ENCODE results near the gene C2orf72.
"Not testable (repeated sequence)": the region's sequence is repeated elsewhere in the genome, so short reads cannot be mapped to it uniquely, and the experiment has no call there.

C2orf72 gene

GRCh38 chr2:231037202-231037730, at the start of gene C2orf72:
Gene C2orf72 (plus strand): TSS chr2:231037523. CDS start chr2:231037566, 43 bp downstream.
- H3K27me3 Mint-ChIP-seq: peaks cover 96% of the 10 kb centered on the region
- DNase-seq: no peak
- H3K4me1 Mint-ChIP-seq: peaks cover 9% of the 10 kb centered on the region
- peak within 1 kb of the TSS; percentile 37 to 73 for H3K4me3 Mint-ChIP-seq
- ATAC-seq: peak; percentile 61
- H3K27ac Mint-ChIP-seq: no peak within 1 kb of the TSS
- no peaks in the 10 kb centered on the region for H3K9me3 Mint-ChIP-seq

GRCh38 chr2:230989731-230990130, 47.6 kb upstream of the C2orf72 start:
- no peaks in the 10 kb centered on the region for H3K9me3 Mint-ChIP-seq
- peaks cover 53% of the 10 kb centered on the region for H3K27me3 Mint-ChIP-seq
- H3K27ac Mint-ChIP-seq: no peak overlapping the region
- no peak overlapping the region for H3K4me3 Mint-ChIP-seq
- DNase-seq (no peak), ATAC-seq (no peak)
- peaks cover 39% of the 10 kb centered on the region for H3K4me1 Mint-ChIP-seq

GRCh38 chr2:230990131-230990898, 47.0 kb upstream of the C2orf72 start:
- no peak for ATAC-seq

GRCh38 chr2:230990899-230991150, 46.5 kb upstream of the C2orf72 start:
- no peak for ATAC-seq
- Mint-ChIP-seq H3K27ac (no peak overlapping the region), H3K9me3 (no peaks in the 10 kb centered on the region), H3K27me3 (peaks cover 61% of the 10 kb centered on the region), H3K4me3 (no peak overlapping the region), H3K4me1 (peaks cover 28% of the 10 kb centered on the region)
- DNase-seq: no peak

More at GRCh38 chr2:230990131-230990898, 47.0 kb upstream of the C2orf72 start:
- Mint-ChIP-seq H3K4me1 (peaks cover 33% of the 10 kb centered on the region), H3K27ac (no peak overlapping the region), H3K27me3 (peaks cover 59% of the 10 kb centered on the region), H3K9me3 (no peaks in the 10 kb centered on the region), H3K4me3 (no peak overlapping the region)
- no peak for DNase-seq

GRCh38 chr2:230991598-230991997, 45.7 kb upstream of the C2orf72 start:
- peaks cover 69% of the 10 kb centered on the region for H3K27me3 Mint-ChIP-seq
- peaks cover under 1 to 2% of the 10 kb centered on the region in 2 donors for H3K9me3 Mint-ChIP-seq
- ATAC-seq (no peak), DNase-seq (no peak)
- H3K4me1 Mint-ChIP-seq: peaks cover 21% of the 10 kb centered on the region
- no peak overlapping the region for H3K27ac Mint-ChIP-seq
- H3K4me3 Mint-ChIP-seq: no peak overlapping the region

GRCh38 chr2:230995821-230996220, 41.5 kb upstream of the C2orf72 start, which contains the start of gene SPATA3:
Gene SPATA3 (plus strand): TSS chr2:230996121. CDS start chr2:230996234, 113 bp downstream.
- Mint-ChIP-seq H3K9me3 (peaks cover 7 to 11% of the 10 kb centered on the region in 2 donors), H3K27me3 (peaks cover 80% of the 10 kb centered on the region), H3K4me1 (peaks cover 8% of the 10 kb centered on the region), H3K27ac (no peak within 1 kb of the TSS), H3K4me3 (no peak within 1 kb of the TSS)
- ATAC-seq: no peak
- DNase-seq: no peak

GRCh38 chr2:230996661-230997060, 40.7 kb upstream of the C2orf72 start:
- H3K9me3 Mint-ChIP-seq: peaks cover 7 to 11% of the 10 kb centered on the region in 2 donors
- no peak for DNase-seq
- no peak for ATAC-seq
- H3K4me1 Mint-ChIP-seq: peaks cover 12% of the 10 kb centered on the region
- no peak overlapping the region for H3K4me3 Mint-ChIP-seq
- H3K27ac Mint-ChIP-seq: no peak overlapping the region
- H3K27me3 Mint-ChIP-seq: peaks cover 82% of the 10 kb centered on the region

GRCh38 chr2:230998882-230999281, 38.4 kb upstream of the C2orf72 start:
- H3K4me1 Mint-ChIP-seq: peaks cover 12% of the 10 kb centered on the region
- ATAC-seq: no peak
- peaks cover 78% of the 10 kb centered on the region for H3K27me3 Mint-ChIP-seq
- peaks cover 7 to 13% of the 10 kb centered on the region in 2 donors for H3K9me3 Mint-ChIP-seq
- no peak overlapping the region for H3K27ac Mint-ChIP-seq
- DNase-seq: no peak
- no peak overlapping the region for H3K4me3 Mint-ChIP-seq

- H3K27me3 Mint-ChIP-seq: peaks cover 72% of the 10 kb centered on the region
- H3K27ac Mint-ChIP-seq: no peak overlapping the region
- no peak for DNase-seq
- no peak for ATAC-seq
- peaks cover 12% of the 10 kb centered on the region for H3K4me1 Mint-ChIP-seq
- peaks cover 13 to 17% of the 10 kb centered on the region in 2 donors for H3K9me3 Mint-ChIP-seq
- no peak overlapping the region for H3K4me3 Mint-ChIP-seq
These were observed 37.8 kb upstream of the C2orf72 start for GRCh38 chr2:230999477-230999876.

- no peak for DNase-seq
- Mint-ChIP-seq H3K9me3 (peaks cover 22 to 26% of the 10 kb centered on the region in 2 donors), H3K27me3 (peaks cover 64% of the 10 kb centered on the region), H3K4me1 (peaks cover 12% of the 10 kb centered on the region), H3K27ac (no peak overlapping the region), H3K4me3 (no peak overlapping the region)
- ATAC-seq: no peak
These were observed 37.0 kb upstream of the C2orf72 start for GRCh38 chr2:231000211-231000904.

GRCh38 chr2:231001036-231001435, 36.3 kb upstream of the C2orf72 start:
- peaks cover 12% of the 10 kb centered on the region for H3K4me1 Mint-ChIP-seq
- no peak for DNase-seq
- H3K4me3 Mint-ChIP-seq: no peak overlapping the region
- ATAC-seq: no peak
- peak overlapping the region in 1 of 2 donors; percentile 20 for H3K27ac Mint-ChIP-seq
- peaks cover 61% of the 10 kb centered on the region for H3K27me3 Mint-ChIP-seq
- H3K9me3 Mint-ChIP-seq: peaks cover 26 to 31% of the 10 kb centered on the region in 2 donors

- H3K4me1 Mint-ChIP-seq: peaks cover 12% of the 10 kb centered on the region
- DNase-seq (no peak), ATAC-seq (no peak)
- no peak overlapping the region for H3K4me3 Mint-ChIP-seq
- peaks cover 52% of the 10 kb centered on the region for H3K27me3 Mint-ChIP-seq
- H3K9me3 Mint-ChIP-seq: peaks cover 22 to 26% of the 10 kb centered on the region in 2 donors
- no peak overlapping the region for H3K27ac Mint-ChIP-seq
These were observed 35.4 kb upstream of the C2orf72 start for GRCh38 chr2:231001921-231002320.

- Mint-ChIP-seq H3K9me3 (peaks cover 19 to 20% of the 10 kb centered on the region in 2 donors), H3K27ac (no peak overlapping the region), H3K4me1 (peaks cover 12% of the 10 kb centered on the region), H3K27me3 (peaks cover 48% of the 10 kb centered on the region), H3K4me3 (no peak overlapping the region)
- ATAC-seq (no peak), DNase-seq (no peak)
These were observed 34.7 kb upstream of the C2orf72 start for GRCh38 chr2:231002641-231003040.

GRCh38 chr2:231003186-231003585, 34.1 kb upstream of the C2orf72 start:
- Mint-ChIP-seq H3K27ac (no peak overlapping the region), H3K27me3 (peaks cover 48% of the 10 kb centered on the region), H3K9me3 (peaks cover 19 to 20% of the 10 kb centered on the region in 2 donors), H3K4me3 (no peak overlapping the region), H3K4me1 (peaks cover 12% of the 10 kb centered on the region)
- no peak for ATAC-seq
- no peak for DNase-seq

- not testable (repeated sequence) for H3K4me3 Mint-ChIP-seq, DNase-seq, H3K27ac Mint-ChIP-seq, ATAC-seq
- Mint-ChIP-seq H3K4me1 (peaks cover 12% of the 10 kb centered on the region), H3K27me3 (peaks cover 35% of the 10 kb centered on the region), H3K9me3 (peaks cover 19 to 20% of the 10 kb centered on the region in 2 donors)
These were observed 32.4 kb upstream of the C2orf72 start for GRCh38 chr2:231004930-231005329.

All from stimulated activated naive CD8-positive, alpha-beta T cell treated with anti-CD3 and anti-CD28 coated beads, Interleukin-15, amount 100 ng/mL, for 72 hours (primary cell).